ENCODE measurements around the gene TIPARP.
"Not testable (repeated sequence)": the region's sequence is repeated elsewhere in the genome, so short reads cannot be mapped to it uniquely, and the experiment has no call there.

The TIPARP gene

DNA sequence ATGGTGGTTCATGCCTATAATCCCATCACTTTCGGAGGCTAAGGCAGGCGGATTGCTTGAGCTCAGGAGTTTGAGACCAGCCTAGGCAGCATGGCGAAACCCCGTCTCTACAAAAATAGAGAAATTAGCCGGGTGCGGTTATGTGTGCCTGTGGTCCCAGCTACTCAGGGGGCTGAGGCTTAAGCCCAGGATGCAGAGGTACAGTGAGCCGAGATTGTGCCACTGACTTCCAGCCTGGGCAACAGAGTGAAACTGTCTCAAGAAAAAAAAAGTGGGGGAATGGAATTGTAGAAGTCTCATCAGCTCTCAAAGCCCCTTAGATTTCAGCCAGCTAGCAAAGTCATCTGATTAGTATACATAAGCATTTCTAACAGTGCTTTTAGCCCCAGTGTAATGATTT lies 33.2 kb downstream of the TIPARP start:
- FAIRE-seq (no peak), DNase-seq (ENCODE audit: insufficient read length, low spot score) (no peak)

DNA sequence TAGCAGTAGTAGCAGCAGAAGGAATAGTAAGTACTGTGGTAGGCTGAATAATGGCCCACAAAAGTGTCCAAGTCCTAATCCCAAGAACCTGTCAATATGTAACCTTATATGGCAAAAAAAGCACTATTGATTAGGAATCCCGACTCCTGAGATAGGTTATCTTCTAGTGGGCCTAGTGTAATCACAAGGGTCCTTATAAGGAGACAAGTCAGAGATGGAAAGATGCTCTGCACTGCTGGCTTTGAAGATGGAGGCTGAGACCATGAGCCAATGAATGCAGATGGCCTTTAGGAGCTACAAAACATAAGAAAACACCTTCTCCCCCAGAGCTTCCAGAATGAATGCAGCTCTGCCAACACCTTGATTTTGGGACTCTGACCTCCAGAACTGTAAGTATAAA lies 36.0 kb downstream of the TIPARP start:
- FAIRE-seq (no peak), DNase-seq (ENCODE audit: insufficient read length, low spot score) (no peak)

DNA sequence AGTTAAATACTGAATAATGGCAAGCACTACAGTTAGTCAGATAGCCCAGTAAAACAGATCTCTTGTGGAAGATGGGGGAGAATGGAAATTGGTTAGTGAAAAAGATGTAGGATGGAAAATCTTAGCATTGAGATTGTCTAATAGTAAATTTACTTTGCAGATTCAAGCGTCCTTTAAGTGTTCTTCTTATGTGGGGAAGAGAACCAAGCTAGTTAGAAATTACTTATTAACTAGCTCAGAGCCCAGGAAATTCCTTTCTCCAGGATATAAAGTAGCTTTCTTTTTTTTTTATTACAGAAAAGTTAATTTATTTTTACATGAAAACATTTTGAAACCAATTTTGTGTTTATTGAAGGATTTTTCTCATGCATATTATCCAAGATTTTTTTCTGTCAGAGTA lies 36.7 kb downstream of the TIPARP start:
- FAIRE-seq = peak; percentile 78
- no peak for DNase-seq (ENCODE audit: insufficient read length, low spot score)

DNA sequence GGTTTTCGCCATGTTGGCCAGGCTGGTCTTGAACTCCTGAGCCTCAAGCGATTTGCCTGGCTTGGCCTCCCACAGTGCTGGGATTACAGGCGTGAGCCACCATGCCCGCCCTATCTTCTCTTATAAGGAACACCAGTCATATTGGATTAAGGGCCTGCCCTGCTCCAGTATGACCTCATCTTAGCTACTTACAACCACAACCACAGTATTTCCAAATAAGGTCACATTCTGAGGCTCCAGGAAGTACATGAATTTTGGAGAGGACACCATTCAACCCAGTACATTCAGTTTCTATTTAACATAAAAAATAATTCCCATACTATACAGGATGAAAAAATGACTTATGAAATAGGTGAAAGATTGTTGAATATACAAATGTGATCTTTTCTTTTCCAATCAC lies 37.6 kb downstream of the TIPARP start:
- FAIRE-seq; DNase-seq (ENCODE audit: insufficient read length, low spot score): not testable (repeated sequence)

DNA sequence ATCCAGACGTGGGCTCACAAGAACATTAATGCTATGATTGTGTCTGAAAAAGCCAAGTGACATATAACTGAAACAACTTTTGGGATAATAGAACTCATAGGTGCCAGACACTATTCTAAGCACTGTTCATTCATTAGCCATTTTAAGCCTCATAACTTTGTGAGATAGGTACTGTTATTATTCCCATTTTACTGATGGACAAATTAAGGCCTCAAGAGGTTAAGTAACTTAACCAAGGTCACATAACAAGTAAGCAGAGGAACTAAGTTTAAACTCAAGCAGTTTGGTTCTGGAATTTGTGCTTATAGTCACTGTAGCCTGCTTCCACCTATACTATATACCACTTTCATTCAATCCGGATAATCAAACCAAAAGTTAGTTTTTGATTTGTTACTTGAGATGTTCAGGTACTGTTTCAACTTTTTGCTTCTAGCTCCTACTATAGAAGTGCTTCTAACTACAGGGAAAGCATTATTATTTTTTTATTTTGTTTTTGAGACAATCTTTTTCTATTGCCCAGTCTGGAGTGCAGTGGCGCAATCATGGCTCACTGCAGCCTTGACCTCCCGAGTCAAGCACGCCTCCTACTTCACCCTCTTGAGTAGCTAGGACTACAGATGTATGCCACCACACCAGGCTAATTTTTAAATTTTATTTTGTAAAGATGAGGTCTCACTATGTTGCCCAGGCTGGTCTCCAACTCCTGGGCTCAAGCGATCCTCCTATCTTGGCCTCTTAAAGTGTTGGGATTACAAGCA lies 41.9 kb downstream of the TIPARP start:
- FAIRE-seq = no peak
- no peak for DNase-seq (ENCODE audit: insufficient read length, low spot score)

DNA sequence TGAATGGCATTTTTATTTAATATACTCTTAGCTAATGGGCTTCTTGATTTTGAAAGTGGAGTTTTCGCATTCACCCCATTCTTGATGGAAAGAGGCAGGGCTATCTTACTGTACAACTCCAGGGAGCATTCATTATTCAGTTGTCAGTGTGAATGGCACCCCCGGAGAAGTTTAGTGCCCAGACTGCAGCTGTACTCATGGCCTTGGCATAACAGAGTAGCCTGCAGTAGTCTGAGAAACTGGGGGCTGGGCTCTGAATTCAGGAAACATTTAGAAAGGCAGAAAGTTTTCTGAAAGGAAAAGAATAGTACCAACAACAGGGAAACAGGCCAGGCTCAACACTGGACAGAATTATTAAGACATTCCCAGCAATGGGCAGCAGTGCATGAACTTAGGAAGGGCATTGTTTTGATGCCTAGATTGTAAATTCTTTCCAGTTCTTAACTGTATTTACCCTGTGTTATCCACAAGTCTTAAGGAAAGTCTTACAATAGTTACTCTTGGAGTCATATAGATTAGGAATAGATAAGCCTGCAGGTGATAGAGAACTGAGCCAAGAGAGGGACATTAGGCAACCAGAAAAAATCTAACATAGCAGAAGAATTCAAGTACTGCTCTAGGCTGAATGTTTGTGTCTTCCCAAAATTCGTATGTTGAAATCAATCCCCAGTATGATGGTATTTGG lies 44.4 kb downstream of the TIPARP start:
- FAIRE-seq (no peak), DNase-seq (ENCODE audit: insufficient read length, low spot score) (no peak)

DNA sequence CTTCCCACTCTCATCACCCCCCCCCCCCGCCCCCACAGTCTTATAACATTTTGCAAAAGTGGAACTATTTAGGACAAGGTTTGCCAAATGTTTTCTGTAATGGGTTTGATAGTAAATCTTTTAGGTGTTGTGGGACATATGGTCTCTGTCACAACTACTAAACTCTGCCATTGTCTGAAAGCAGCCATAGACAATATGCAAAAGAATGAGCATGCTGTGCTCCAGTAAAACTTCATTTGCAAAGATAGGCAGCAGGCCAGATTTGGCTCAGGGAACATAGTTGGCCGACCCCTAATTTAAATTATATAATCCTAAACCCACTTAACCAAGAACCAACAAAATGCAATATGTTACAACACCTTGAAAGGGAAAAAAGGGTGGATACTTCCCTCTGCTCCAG lies 46.4 kb downstream of the TIPARP start:
- no peak for FAIRE-seq

DNA sequence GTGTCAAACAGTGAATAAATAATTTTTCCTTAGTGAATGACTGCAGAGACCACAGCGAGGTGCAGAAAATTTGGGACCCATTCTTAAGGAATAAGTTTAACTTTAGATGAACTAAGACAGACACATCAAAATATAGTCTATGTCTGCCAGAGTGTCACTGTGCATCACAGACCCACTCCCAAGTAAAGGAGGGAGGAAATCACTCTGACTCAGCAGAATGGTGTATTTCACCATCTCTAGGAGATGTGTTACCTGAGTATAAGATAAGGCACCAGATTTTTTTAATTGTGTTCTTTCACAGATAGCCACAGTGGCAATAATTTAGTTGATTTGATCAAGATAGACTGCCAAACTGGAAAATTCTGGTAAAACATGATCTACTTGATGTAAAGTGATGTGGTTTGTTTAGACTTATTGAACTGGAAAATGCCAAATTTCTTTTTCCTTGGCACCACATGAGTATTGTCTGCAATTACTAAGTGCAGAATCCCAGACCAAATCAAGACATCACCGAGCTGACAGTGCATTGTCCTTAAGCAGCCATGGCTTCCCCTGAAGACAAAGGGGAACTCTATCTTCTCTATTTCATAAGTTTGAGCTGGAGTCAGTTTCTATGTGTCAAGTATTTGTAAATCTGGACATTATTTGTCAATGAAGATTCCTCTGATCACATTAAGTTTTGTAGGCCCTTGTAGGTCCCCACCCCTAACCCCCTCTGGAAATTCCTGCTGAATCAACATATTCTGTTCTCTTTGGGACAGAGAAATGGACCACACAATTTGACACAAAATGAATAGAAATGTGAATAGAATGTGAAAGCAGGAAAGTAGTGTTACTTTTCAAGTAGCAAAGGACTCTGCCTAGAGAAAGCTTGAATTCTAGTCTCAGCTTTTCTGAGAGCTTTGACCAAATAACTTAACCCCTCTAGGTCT lies 47.6 kb downstream of the TIPARP start:
- DNase-seq (ENCODE audit: insufficient read length, low spot score) (no peak), FAIRE-seq (no peak)

More for the DNA sequence above, 46.4 kb downstream of the TIPARP start:
- DNase-seq (ENCODE audit: insufficient read length, low spot score) = no peak

DNA sequence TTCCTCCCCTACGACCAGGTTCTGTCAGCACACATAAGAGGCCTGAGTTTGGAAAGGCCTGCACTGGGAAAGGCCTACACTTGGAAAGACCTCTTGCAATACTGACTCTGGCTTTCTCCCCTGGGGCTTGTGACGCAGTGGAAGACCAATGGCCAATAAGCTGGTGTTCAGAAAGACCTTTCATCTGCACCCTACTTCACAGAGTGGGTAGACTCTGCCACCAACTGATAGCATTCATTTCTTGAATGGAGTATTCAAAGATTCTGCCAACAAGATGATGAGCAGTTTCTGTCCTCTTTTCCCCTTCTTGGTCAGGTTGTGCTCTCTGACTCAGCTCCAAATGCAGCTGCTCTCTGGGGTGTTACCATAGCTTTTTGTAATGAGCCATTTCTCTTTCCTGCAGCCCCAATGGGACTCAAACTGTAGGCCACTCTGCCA lies 48.8 kb downstream of the TIPARP start:
- FAIRE-seq (no peak), DNase-seq (ENCODE audit: insufficient read length, low spot score) (no peak)

DNA sequence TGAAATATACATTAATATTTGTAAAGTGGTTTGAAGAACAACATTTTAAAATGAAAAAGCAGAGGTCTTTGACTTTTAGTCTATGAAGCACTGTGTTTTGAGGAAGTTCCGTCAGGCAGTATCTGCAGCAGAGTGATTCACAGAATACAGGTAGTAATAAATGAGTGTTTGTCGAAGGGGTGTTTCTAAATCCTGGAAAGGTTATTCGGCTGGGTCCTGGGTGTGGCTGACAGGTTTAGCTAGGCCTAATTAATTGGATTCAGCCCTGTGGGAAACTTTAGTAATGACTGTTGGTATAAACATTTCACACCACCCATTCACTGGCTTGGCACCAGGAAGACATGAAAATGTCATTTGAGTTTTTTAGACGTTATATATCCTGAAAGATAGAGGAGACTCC lies 51.3 kb downstream of the TIPARP start:
- FAIRE-seq (no peak), DNase-seq (ENCODE audit: insufficient read length, low spot score) (no peak)

DNA sequence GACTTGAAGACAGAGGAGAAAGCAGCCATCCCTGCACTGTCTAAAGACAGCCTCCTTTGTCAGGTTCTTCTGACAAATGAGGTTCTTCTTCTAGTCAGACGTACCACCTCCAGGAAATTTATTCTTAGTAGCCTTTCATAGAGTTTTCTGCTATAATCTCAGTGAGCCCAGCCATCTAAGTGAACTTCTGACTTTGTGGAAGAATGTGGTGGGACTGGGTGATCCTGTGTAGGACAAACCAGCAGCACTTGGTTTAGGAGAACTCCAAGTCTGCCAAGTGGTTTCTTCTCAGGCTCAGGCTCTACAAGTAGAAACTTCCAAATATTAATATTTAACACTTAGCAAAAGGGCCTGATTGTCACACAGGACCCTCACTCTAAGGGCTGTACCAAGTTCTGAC lies 52.1 kb downstream of the TIPARP start:
- FAIRE-seq (no peak), DNase-seq (ENCODE audit: insufficient read length, low spot score) (no peak)

DNA sequence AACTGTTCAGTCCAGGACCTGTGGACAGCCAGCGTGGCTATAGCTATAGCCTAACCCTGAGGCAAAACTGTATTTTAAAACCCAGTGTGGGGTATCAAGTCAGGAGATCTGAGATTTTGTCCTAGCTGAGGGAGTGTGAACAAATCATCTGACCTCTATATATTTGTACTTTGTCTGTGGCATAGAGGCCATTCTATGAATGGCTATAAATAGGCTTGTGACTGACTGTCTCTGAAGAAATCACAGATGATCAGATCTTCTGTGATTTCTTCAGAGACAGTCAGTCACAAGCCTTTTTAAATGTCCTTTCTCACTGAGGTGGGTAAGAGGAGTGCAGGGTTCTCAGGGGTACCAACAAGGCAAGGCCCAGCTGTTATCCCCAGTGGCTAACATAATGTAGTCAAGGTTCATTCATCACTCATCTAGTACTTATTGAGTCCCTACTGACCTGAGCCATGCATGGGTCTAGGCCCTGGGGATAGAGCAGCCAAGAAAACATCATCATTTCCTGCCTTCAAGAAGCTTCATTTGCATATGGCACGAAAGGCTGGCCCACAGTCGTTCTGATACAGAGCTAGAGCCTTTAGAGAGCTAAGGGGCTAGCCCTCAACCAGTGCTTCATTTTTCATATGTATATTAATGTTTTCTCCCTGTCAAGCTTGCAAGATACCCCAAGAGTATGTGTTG lies 53.3 kb downstream of the TIPARP start:
- DNase-seq (ENCODE audit: insufficient read length, low spot score) = no peak
- FAIRE-seq = no peak

DNA sequence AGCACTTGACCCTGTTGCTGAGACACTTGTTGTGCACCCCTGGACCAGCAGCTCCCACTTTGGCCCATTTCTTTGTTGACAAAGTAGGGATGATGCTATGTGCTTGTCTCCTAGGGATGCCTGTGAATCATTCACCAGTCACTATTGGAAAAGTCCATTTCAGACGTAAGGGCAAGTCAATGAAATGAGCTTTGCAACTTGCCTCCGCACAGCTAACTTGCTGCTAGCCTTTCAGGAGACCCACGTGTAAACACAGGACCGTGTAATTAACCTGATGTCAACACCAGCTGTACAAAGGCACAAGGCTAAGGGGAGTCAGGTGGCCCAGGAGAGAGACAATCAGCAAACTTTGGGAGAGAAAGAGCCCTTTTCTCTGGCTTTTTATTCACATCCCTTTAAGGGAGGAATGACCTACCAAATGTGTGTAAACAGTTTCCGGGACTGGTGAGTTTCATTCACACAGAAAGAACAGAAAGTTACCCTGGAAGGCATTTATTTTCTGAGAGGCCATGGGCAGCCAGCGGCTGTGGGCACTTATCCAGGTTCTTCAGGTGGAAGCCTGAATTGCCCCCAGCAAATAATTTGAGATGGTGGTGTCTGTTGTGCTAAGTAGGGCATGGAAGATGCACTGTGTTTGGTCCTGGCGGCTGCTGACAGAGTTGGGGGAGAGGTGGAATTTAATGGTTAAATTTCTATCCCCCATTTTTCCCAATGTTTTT lies 54.0 kb downstream of the TIPARP start:
- DNase-seq (ENCODE audit: insufficient read length, low spot score) = no peak
- FAIRE-seq = no peak

DNA sequence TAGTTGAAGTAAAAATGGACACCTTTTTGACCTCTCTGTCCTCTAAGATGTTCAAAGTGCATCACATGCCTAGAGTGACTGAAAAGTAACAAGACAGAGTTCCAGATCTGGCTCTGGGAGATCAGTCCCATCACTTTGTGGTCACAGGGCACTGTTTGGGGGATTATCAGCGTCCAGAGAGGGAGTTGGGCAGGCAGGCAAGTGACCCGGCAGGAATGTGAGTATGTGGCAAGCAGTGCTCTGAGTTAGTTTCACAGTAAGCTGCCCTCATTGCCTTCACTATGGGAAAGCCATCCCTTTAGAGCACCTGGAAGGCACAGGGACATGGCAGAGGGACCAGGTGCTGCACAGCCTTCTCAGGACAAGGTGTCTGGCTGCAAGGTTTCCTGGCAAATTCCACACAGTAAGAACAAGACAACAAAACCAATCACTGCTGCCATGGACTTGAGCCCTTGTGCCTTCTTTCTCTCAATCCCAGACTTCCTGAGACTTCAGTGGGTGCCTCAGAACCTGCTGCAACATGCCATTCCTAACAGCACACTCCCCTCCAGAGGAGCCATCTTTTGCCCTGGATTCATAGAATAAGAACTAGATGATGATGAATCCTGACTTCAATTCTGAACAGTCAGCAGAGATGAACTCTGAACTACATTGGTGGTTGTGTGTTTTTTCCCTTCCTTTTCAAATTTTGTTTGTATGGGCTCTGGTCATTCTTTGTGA lies 55.2 kb downstream of the TIPARP start:
- no peak for DNase-seq (ENCODE audit: insufficient read length, low spot score)
- no peak for FAIRE-seq

DNA sequence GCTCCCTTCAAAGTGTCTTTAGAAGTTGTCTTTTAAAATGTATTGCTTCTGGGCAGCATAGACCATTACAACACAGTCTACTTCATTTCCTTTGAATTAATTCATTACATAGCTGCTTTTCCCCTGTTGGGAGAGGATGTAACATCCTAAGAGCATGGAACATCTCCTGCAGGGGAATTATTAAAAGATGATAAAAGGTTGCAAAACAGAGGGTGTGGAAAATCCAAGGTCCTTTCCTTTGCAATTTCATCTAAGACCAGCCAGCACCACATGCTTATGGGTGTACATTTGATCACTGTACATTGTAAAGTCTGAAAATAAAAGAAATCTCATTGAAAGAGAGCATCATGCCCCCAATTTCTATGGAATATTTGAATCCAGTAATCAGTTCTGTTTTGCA lies 57.4 kb downstream of the TIPARP start:
- DNase-seq (ENCODE audit: insufficient read length, low spot score) = no peak

DNA sequence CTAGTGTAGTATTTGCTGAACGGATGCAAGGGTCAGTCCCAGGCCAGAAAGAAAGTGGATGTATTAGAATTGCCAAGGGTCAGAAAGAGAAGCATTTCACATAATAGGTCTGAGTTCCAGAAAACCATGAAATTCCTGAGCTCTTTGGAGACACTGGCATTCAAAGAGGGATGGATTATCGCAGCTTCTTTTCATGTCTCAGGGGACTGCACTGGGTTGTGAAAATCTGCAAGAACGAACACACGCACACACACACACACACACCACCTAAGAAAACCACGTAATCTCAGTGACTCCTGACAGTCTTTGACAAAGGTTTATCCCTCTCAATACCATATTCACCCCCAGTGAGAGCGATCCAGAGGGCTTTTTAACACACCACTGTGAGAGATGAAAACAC lies 57.9 kb downstream of the TIPARP start:
- no peak for DNase-seq (ENCODE audit: insufficient read length, low spot score)

More for the DNA sequence above, 57.4 kb downstream of the TIPARP start:
- FAIRE-seq = no peak

DNA sequence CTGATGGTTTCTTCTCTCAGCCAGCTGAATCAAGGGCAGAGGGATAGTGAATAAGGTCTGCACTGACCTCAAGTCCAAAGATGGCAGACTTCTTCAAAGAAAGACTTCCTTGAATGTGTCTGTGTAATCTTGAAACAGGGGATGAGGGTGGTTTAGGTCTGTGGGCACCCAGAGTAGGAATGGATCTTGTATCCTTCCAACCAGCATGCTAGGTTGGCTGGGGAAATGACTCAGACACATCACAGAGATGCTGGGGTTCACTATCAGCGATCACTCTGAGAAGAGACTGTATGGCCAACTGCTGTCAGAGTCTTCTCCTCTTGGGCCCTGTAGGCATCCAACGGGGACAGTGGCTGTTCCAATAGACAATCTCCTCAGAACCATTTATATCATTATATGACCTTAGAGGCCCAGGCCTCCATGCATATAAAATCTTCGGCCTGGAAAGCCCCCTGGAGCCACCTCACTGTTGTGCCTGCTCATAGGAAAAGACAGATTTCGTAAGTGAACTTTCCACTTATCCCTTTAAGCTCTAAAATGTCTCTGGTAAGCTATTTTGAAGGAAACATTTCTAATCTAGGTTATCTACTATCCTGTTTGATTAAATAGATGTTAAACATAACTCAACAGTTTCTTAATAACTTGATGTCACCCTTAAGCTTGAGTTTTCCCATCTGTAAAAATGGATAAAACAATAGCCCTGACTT lies 58.5 kb downstream of the TIPARP start:
- no peak for DNase-seq (ENCODE audit: insufficient read length, low spot score)
- no peak for FAIRE-seq

More for the DNA sequence above, 57.9 kb downstream of the TIPARP start:
- no peak for FAIRE-seq

DNA sequence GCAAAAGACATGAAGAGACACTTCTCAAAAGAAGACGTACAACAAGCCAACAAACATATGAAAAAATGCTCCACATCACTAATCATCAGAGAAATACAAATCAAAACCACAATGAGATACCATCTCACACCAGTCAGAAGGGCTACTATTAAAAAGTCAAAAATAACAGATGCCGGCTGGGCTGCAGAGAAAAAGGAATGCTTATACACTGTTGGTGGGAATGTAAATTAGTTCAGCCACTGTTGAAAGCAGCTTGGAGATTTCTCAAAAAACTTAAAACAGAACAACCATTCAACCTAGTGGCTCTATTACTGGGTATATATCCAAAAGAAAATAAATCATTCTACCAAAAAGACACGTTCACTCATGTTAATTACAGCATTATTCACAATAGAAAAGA lies 60.3 kb downstream of the TIPARP start:
- not testable (repeated sequence) for FAIRE-seq; DNase-seq (ENCODE audit: insufficient read length, low spot score)

DNA sequence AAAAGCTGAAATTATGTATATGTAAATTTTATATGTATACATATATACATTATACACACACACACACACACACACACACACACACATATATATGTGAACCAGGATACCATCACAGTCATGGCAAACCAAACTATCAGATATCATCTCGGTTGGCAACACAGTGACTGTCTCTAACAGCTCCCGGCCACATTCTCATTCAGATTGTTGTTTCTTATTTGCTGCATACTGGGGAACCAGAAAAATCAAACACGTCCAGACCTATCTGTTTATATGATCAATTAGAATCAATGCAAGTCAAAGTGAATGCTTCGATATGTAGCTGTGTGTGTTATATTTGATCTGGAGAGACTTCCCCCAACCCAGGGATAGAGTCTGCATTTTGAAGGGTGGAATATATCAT lies 61.1 kb downstream of the TIPARP start:
- no peak for DNase-seq (ENCODE audit: insufficient read length, low spot score)
- FAIRE-seq = no peak
